HepG2 (cell line): Measurements from ENCODE around the gene TMEM252. TPM values are rescaled to one million over a fixed set of nuclear protein-coding genes. Genes with fewer than 3 reads are reported as not detected.
A peak's percentile ranks its signal among the peaks of the same experiment; 100 is the strongest.

ENCODE experiments used
- ATAC-seq: fragments of 200-7000 bp; cut with Tn5 transposase; 3 replicates; pipeline ENCODE4 v1.9.1; 2020; ENCODE audit warnings: mild to moderate bottlenecking, moderate library complexity
- BruUV-seq: library from RNA; stranded (reverse); fragments of 400-500 nt; replicated peaks from 2 replicates; lab custom pipeline; 2021; lab: Mats Ljungman, UMichigan
- CTCF ChIA-PET: fragments of 300-600 bp; formaldehyde crosslinking; extraction: SDS; loops from one replicate; lab custom pipeline; 2021; ENCODE audit warnings: low total read pairs, inconsistent platforms, low intra/inter-chr PET ratio; lab: Yijun Ruan, JAX
- POLR2A ChIA-PET: fragments of 350-600 bp; sonication (Branson Sonifier 250); formaldehyde crosslinking; loops from one replicate; lab custom pipeline; 2020; ENCODE audit warnings: antibody characterized with exemption, inconsistent platforms; lab: Yijun Ruan, JAX
- DNase-seq: peaks from one replicate; pipeline ENCODE4 v3.0.0-alpha.2; 2015; ENCODE audit warnings: low spot score
- FAIRE-seq: peaks from 3 replicates; lab custom pipeline; 2011; peaks lifted over from hg19 to GRCh38; lab: Jason Lieb, UNC
- H2AFZ ChIP-seq: one replicate; pipeline ENCODE4 v1.6.1; 2011; ENCODE audit warnings: low read length, inconsistent platforms
- H3K27ac ChIP-seq: fragments of 300-600 bp; 3 replicates; pipeline ENCODE4 v1.8.0; 2011; ENCODE audit warnings: mixed run types, mild to moderate bottlenecking, mixed read lengths, low read length, inconsistent platforms; ENCODE audit not compliant: insufficient read depth; ENCODE audit errors: extremely low read length
- H3K27me3 ChIP-seq, 2 experiments: fragments of 200-600 bp in 1 of 2; 2 replicates in 1 of 2; 3 replicates in 1 of 2; pipeline versions ENCODE4 v1.6.0 to v1.8.0; 2011; ENCODE audit warnings: low read length in 2 of 2, mild to moderate bottlenecking in 2 of 2, moderate library complexity in 2 of 2, inconsistent platforms in 1 of 2; ENCODE audit not compliant: insufficient read depth in 2 of 2, control insufficient read depth in 1 of 2
- H3K36me3 ChIP-seq, 2 experiments: fragments of 200-600 bp in 1 of 2; replicated peaks in 1 of 2; 2 replicates in 1 of 2; 3 replicates in 1 of 2; pipeline versions ENCODE4 v1.5.1 to v1.8.0; 2011; ENCODE audit warnings: low read length in 2 of 2, inconsistent platforms in 1 of 2; ENCODE audit not compliant: insufficient read depth in 2 of 2, control insufficient read depth in 1 of 2
- H3K4me1 ChIP-seq: 2 replicates; pipeline ENCODE4 v1.5.1; 2012; ENCODE audit warnings: low read length, inconsistent platforms; ENCODE audit not compliant: insufficient read depth
- H3K4me2 ChIP-seq: 2 replicates; pipeline ENCODE4 v1.6.0; 2011; ENCODE audit warnings: low read depth, low read length, inconsistent platforms
- H3K4me3 ChIP-seq, 3 experiments: fragments of 200-600 bp in 1 of 3; sonication (generic), shearing (Covaris generic) in 1 of 3; replicated peaks in 1 of 3; 2 replicates each; pipeline ENCODE4 v1.5.1; 2011 to 2016; ENCODE audit warnings: low read length in 3 of 3, inconsistent platforms in 2 of 3, low read depth in 2 of 3, mild to moderate bottlenecking in 2 of 3, control low read depth in 1 of 3, mixed read lengths in 1 of 3; ENCODE audit not compliant: insufficient read depth in 1 of 3
- H3K79me2 ChIP-seq: one replicate; pipeline ENCODE4 v1.6.1; 2011; ENCODE audit warnings: low read length, inconsistent platforms; ENCODE audit not compliant: insufficient read depth
- H3K9ac ChIP-seq: 2 replicates; pipeline ENCODE4 v1.6.0; 2011; ENCODE audit warnings: mild to moderate bottlenecking, low read depth, low read length, inconsistent platforms; ENCODE audit not compliant: insufficient read depth
- H3K9me3 ChIP-seq: 2 replicates; pipeline ENCODE4 v1.5.1; 2012; ENCODE audit warnings: mild to moderate bottlenecking, low read length
- H4K20me1 ChIP-seq: 2 replicates; pipeline ENCODE4 v1.6.0; 2011; ENCODE audit warnings: inconsistent platforms, mild to moderate bottlenecking, low read length, moderate library complexity; ENCODE audit not compliant: insufficient read depth
- AGO2 ChIP-seq: fragments of 200-400 bp; formaldehyde crosslinking; optimal IDR thresholded peaks from 2 replicates; pipeline ENCODE3; 2017; ENCODE audit warnings: mild to moderate bottlenecking, low read depth, low read length, moderate library complexity
- ASH2L ChIP-seq: fragments of 300-600, 200-600 bp; sonication (generic); IDR thresholded peaks from 2 replicates; pipeline ENCODE4 v1.7.0; 2017; ENCODE audit warnings: low read depth, mild to moderate bottlenecking, moderate library complexity, mixed read lengths, low read length; ENCODE audit not compliant: insufficient read length
- CEBPG ChIP-seq: IDR thresholded peaks from 2 replicates; pipeline ENCODE4 v1.6.1; 2016
- GZF1 ChIP-seq: sonication (generic); formaldehyde crosslinking; IDR thresholded peaks from 2 replicates; pipeline ENCODE4 v1.5.1; 2020; ENCODE audit warnings: mild to moderate bottlenecking, missing genetic modification reagents
- ISL2 ChIP-seq: sonication (generic); formaldehyde crosslinking; IDR thresholded peaks from 2 replicates; pipeline ENCODE4 v1.5.0; 2020; ENCODE audit warnings: missing genetic modification reagents
- JUND ChIP-seq: sonication (generic); formaldehyde crosslinking; IDR thresholded peaks from 2 replicates; pipeline ENCODE4 v1.8.0; 2022; ENCODE audit warnings: mild to moderate bottlenecking, missing genetic modification reagents
- NCOA2 ChIP-seq: sonication (generic); formaldehyde crosslinking; IDR thresholded peaks from 2 replicates; pipeline ENCODE4 v1.8.0; 2022; ENCODE audit warnings: inconsistent platforms
- NFATC3 ChIP-seq: sonication (generic); formaldehyde crosslinking; IDR thresholded peaks from 2 replicates; pipeline ENCODE4 v1.5.1; 2020; ENCODE audit warnings: mild to moderate bottlenecking, missing genetic modification reagents
- RXRA ChIP-seq: sonication (generic); formaldehyde crosslinking; IDR thresholded peaks from 2 replicates; pipeline ENCODE4 v1.5.1; 2020; ENCODE audit warnings: missing genetic modification reagents
- SRSF1 ChIP-seq: fragments of 200-400 bp; formaldehyde crosslinking; optimal IDR thresholded peaks from 2 replicates; pipeline ENCODE3; 2017; ENCODE audit warnings: mild to moderate bottlenecking, low read depth, low read length, moderate library complexity
- SRY ChIP-seq: sonication (generic); formaldehyde crosslinking; IDR thresholded peaks from 2 replicates; pipeline ENCODE4 v1.8.0; 2022; ENCODE audit warnings: mild to moderate bottlenecking, missing genetic modification reagents
- ZFYVE20 ChIP-seq: sonication (generic); formaldehyde crosslinking; IDR thresholded peaks from 2 replicates; pipeline ENCODE4 v1.8.0; 2023; ENCODE audit warnings: low read depth, mild to moderate bottlenecking, moderate library complexity, missing genetic modification reagents, borderline replicate concordance
- ZNF292 ChIP-seq: sonication (generic); formaldehyde crosslinking; IDR thresholded peaks from 2 replicates; pipeline ENCODE4 v1.8.1; 2022; ENCODE audit warnings: mild to moderate bottlenecking, low read depth, missing genetic modification reagents, borderline replicate concordance
- ZNF337 ChIP-seq: sonication (generic); formaldehyde crosslinking; IDR thresholded peaks from 2 replicates; pipeline ENCODE4 v1.5.1; 2020; ENCODE audit warnings: missing genetic modification reagents, low read depth, mild to moderate bottlenecking, borderline replicate concordance
- ZNF33B ChIP-seq: sonication (generic); formaldehyde crosslinking; IDR thresholded peaks from 2 replicates; pipeline ENCODE4 v1.5.1; 2020; ENCODE audit warnings: mild to moderate bottlenecking, missing genetic modification reagents
- ZNF557 ChIP-seq: sonication (generic); formaldehyde crosslinking; IDR thresholded peaks from 2 replicates; pipeline ENCODE4 v1.4.0; 2020; ENCODE audit warnings: missing genetic modification reagents
- ZSCAN20 ChIP-seq: sonication (generic); formaldehyde crosslinking; IDR thresholded peaks from 2 replicates; pipeline ENCODE4 v1.4.0; 2020; ENCODE audit warnings: missing genetic modification reagents, mild to moderate bottlenecking, borderline replicate concordance
- WGBS: methylation state at CpG from one replicate; pipeline ENCODE4 v1.1.6; 2017; ENCODE audit warnings: low lambda C conversion rate; 5-methylcytosine and 5-hydroxymethylcytosine counted together
- in situ Hi-C: cut with HindIII; loops from 2 replicates; pipeline ENCODE4 v1.10.0; 2017; ENCODE audit warnings: low pct_unique_long_range_greater_than_20kb; ENCODE audit not compliant: extremely low pct_ligation_motif_present
- intact Hi-C: fragments of 100-400 bp; cut with micrococcal nuclease; formaldehyde crosslinking; loops from one replicate; pipeline ENCODE4 v1.10.0; 2022; ENCODE audit not compliant: unreplicated experiment
- polyA plus RNA-seq, 8 experiments: library from polyadenylated mRNA; depleted of rRNA in 3 of 8; stranded (reverse) in 7 of 8; unstranded in 1 of 8; fragments of >200 nt; fragmentation: Illumina TruSeq in 4 of 8; extraction: Trizol in 4 of 8; gene quantifications; 2 replicates each; pipeline versions ENCODE4 v1.2.1 to v1.2.3, GENCODE V29; 2011 to 2016; ENCODE audit warnings: low read depth in 4 of 8, missing spikeins in 1 of 8, mixed read lengths in 1 of 8; ENCODE audit not compliant: insufficient read depth in 1 of 8
- total RNA-seq, 5 experiments: library from RNA; depleted of rRNA; stranded (reverse); fragments of >200 nt; fragmentation: Illumina TruSeq; extraction: Trizol; gene quantifications; 2 replicates each; pipeline ENCODE4 v1.2.3, GENCODE V29; 2016; ENCODE audit warnings: low read depth in 1 of 5
- TF ChIP-seq, protein P1 (sequence below): sonication (generic); formaldehyde crosslinking; IDR thresholded peaks from 2 replicates; pipeline ENCODE4 v1.8.1; 2022; ENCODE audit warnings: low read depth, mild to moderate bottlenecking, missing genetic modification reagents
- TF ChIP-seq, protein P2 (sequence below), 2 experiments: sonication (generic) in 1 of 2; formaldehyde crosslinking in 1 of 2; IDR thresholded peaks; 2 replicates each; pipeline versions ENCODE4 v1.4.0 to v1.6.1; 2018 to 2020; ENCODE audit warnings: missing genetic modification reagents in 2 of 2, borderline replicate concordance in 1 of 2, low read depth in 1 of 2, mild to moderate bottlenecking in 1 of 2, missing biosample characterization in 1 of 2
- TF ChIP-seq, protein P3 (sequence below): sonication (generic); formaldehyde crosslinking; IDR thresholded peaks from 2 replicates; pipeline ENCODE4 v1.4.0; 2020; ENCODE audit warnings: missing genetic modification reagents

Gene TMEM252
- total and polyA plus RNA-seq, 2 of the 13 experiments (the other 11 are each of a cell fraction or from before 2014, with no cell fraction given), result not detected

DNA sequence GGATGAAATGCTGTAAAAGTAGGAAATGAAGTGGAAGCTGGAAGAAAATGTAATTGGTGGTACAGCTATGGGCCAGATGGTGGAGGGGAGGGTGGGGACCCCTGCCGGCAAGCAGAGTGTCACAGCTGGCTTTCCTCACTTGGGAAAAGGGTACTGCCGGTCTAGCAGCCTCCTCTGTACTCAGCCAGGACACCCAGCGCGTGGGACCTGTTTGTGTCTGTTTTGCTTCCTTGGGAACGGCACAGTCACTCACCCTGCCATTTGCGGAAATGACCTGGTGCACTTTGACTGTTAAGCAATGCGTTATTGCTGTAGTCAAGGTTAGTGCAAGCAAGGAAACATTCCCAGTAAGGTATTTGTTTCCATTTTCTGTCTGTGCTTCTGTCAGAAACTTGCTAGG, 10.1 kb downstream of the TMEM252 start:
- in situ Hi-C loops, result no loop called here
- Histone ChIP-seq H2AFZ (no peak overlapping the region), H3K27me3 (peaks cover 0 to 1% of the 10 kb centered on the region in 2 experiments; a peak in 1 of 5 replicates), H3K9ac (no peak overlapping the region), H3K4me1 (peaks cover 8% of the 10 kb centered on the region), H3K36me3 (no peaks in the 10 kb centered on the region), H3K27ac (peak overlapping the region; percentile 5), H3K79me2 (no peaks in the 10 kb centered on the region), H3K4me2 (0 out of 2 replicates have a peak overlapping the region, but pooled peaks have one; percentile 14), H3K9me3 (no peaks in the 10 kb centered on the region), H3K4me3 (no peak overlapping the region), H4K20me1 (no peaks in the 10 kb centered on the region)
- BruUV-seq, result no TSS peak
- ChIA-PET CTCF (no interaction called here), POLR2A (no interaction called here)
- intact Hi-C loops, result no loop called here
- peak; percentile 67 for FAIRE-seq
- peak; percentile 80 for DNase-seq
- WGBS, result 3% methylated on average over 7 of the region's 7 CpGs
- peak; percentile 100 for ATAC-seq
- TF ChIP-seq, protein P1, sequence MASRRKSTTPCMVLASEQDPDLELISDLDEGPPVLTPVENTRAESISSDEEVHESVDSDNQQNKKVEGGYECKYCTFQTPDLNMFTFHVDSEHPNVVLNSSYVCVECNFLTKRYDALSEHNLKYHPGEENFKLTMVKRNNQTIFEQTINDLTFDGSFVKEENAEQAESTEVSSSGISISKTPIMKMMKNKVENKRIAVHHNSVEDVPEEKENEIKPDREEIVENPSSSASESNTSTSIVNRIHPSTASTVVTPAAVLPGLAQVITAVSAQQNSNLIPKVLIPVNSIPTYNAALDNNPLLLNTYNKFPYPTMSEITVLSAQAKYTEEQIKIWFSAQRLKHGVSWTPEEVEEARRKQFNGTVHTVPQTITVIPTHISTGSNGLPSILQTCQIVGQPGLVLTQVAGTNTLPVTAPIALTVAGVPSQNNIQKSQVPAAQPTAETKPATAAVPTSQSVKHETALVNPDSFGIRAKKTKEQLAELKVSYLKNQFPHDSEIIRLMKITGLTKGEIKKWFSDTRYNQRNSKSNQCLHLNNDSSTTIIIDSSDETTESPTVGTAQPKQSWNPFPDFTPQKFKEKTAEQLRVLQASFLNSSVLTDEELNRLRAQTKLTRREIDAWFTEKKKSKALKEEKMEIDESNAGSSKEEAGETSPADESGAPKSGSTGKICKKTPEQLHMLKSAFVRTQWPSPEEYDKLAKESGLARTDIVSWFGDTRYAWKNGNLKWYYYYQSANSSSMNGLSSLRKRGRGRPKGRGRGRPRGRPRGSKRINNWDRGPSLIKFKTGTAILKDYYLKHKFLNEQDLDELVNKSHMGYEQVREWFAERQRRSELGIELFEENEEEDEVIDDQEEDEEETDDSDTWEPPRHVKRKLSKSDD (CRISPR knock-in tag), result no peak
- TF ChIP-seq RXRA (CRISPR knock-in tag), result peak; percentile 41; the same call in 1 of the 2 replicates
- TF ChIP-seq ZNF33B, result no peak
- TF ChIP-seq NCOA2 (CRISPR knock-in tag), result peak; percentile 40; the same call in 1 of the 2 replicates
- no peak for TF ChIP-seq SRSF1
- no peak for TF ChIP-seq ZNF337
- TF ChIP-seq ASH2L, result no peak
- TF ChIP-seq AGO2, result no peak
- TF ChIP-seq SRY, result no peak
- TF ChIP-seq GZF1, result no peak
- TF ChIP-seq, protein P2, sequence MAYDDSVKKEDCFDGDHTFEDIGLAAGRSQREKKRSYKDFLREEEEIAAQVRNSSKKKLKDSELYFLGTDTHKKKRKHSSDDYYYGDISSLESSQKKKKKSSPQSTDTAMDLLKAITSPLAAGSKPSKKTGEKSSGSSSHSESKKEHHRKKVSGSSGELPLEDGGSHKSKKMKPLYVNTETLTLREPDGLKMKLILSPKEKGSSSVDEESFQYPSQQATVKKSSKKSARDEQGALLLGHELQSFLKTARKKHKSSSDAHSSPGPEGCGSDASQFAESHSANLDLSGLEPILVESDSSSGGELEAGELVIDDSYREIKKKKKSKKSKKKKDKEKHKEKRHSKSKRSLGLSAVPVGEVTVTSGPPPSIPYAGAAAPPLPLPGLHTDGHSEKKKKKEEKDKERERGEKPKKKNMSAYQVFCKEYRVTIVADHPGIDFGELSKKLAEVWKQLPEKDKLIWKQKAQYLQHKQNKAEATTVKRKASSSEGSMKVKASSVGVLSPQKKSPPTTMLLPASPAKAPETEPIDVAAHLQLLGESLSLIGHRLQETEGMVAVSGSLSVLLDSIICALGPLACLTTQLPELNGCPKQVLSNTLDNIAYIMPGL (CRISPR knock-in tag; IDR thresholded peaks at IDR 0.05; ENCODE audit: borderline replicate concordance in 1 of 2, low read depth in 1 of 2), result no peak
- TF ChIP-seq ZFYVE20, result no peak
- no peak for TF ChIP-seq ISL2 (CRISPR knock-in tag)
- TF ChIP-seq ZNF557 (CRISPR knock-in tag), result no peak
- TF ChIP-seq, protein P3, sequence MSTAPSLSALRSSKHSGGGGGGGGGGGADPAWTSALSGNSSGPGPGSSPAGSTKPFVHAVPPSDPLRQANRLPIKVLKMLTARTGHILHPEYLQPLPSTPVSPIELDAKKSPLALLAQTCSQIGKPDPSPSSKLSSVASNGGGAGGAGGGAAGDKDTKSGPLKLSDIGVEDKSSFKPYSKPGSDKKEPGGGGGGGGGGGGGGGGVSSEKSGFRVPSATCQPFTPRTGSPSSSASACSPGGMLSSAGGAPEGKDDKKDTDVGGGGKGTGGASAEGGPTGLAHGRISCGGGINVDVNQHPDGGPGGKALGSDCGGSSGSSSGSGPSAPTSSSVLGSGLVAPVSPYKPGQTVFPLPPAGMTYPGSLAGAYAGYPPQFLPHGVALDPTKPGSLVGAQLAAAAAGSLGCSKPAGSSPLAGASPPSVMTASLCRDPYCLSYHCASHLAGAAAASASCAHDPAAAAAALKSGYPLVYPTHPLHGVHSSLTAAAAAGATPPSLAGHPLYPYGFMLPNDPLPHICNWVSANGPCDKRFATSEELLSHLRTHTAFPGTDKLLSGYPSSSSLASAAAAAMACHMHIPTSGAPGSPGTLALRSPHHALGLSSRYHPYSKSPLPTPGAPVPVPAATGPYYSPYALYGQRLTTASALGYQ (CRISPR knock-in tag), result no peak
- TF ChIP-seq JUND (CRISPR knock-in tag), result 0 out of 2 replicates have a peak, but pooled peaks have one; percentile 35
- peak; percentile 86 for TF ChIP-seq CEBPG
- peak; percentile 41; the same call in 1 of the 2 replicates for TF ChIP-seq ZNF292 (CRISPR knock-in tag)
- TF ChIP-seq ZSCAN20 (CRISPR knock-in tag), result no peak
- TF ChIP-seq NFATC3 (CRISPR knock-in tag), result no peak
